GM11168 (cell line): ENCODE data around the gene PLXNB2.

Source experiments
- in situ Hi-C: fragments of 300-500 bp; cut with MboI; formaldehyde crosslinking; loops from one replicate; pipeline ENCODE4 v1.12.0; 2022; ENCODE audit warnings: low sequenced_read_pairs; ENCODE audit not compliant: unreplicated experiment

PLXNB2 gene

GRCh38 chr22:50270666-50271394 lies 36.6 kb downstream of the PLXNB2 start:
- in situ Hi-C loops = loop anchor here (10.0 kb wide), 1 partner anchor 54 kb away; the partner anchor contains the start of gene DENND6B

GRCh38 chr22:50269970-50270665 lies 37.3 kb downstream of the PLXNB2 start, which contains the start of gene MAPK11:
MAPK11 (minus strand) TSS chr22:50270380; CDS start chr22:50270292, 88 bp downstream.
- in situ Hi-C loops = loop anchor here (10.0 kb wide), 1 partner anchor 55 kb away; the partner anchor contains the start of gene DENND6B

GRCh38 chr22:50269573-50269969 lies 37.9 kb downstream of the PLXNB2 start:
- in situ Hi-C loops = no loop called here

GRCh38 chr22:50268655-50269113 lies 38.8 kb downstream of the PLXNB2 start:
- in situ Hi-C loops = no loop called here

- in situ Hi-C loops = no loop called here
Observed at GRCh38 chr22:50267591-50268390, 39.7 kb downstream of the PLXNB2 start.

- in situ Hi-C loops = no loop called here
Observed at GRCh38 chr22:50266994-50267393, 40.5 kb downstream of the PLXNB2 start.

- in situ Hi-C loops = no loop called here
Observed at GRCh38 chr22:50264946-50265669, 42.3 kb downstream of the PLXNB2 start.

GRCh38 chr22:50264104-50264745 lies 43.2 kb downstream of the PLXNB2 start:
- in situ Hi-C loops = no loop called here

- in situ Hi-C loops = no loop called here
Observed at GRCh38 chr22:50262973-50263617, 44.4 kb downstream of the PLXNB2 start.

GRCh38 chr22:50262460-50262911 lies 45.0 kb downstream of the PLXNB2 start:
- in situ Hi-C loops = no loop called here

- in situ Hi-C loops = no loop called here
Observed at GRCh38 chr22:50261615-50262459, 45.6 kb downstream of the PLXNB2 start, which contains the start of gene MAPK12. MAPK12 (minus strand) TSS chr22:50261683; CDS start chr22:50261509, 174 bp downstream.

GRCh38 chr22:50260801-50261614 lies 46.4 kb downstream of the PLXNB2 start:
- in situ Hi-C loops = no loop called here

GRCh38 chr22:50260434-50260800 lies 47.0 kb downstream of the PLXNB2 start:
- in situ Hi-C loops = no loop called here

GRCh38 chr22:50259302-50259701 lies 48.1 kb downstream of the PLXNB2 start:
- in situ Hi-C loops = loop anchor here (5.0 kb wide), 1 partner anchor 83 kb away; the partner anchor contains the start of gene PPP6R2

- in situ Hi-C loops = loop anchor here (5.0 kb wide), 1 partner anchor 84 kb away; the partner anchor contains the start of gene PPP6R2
Observed at GRCh38 chr22:50258361-50259292, 48.8 kb downstream of the PLXNB2 start.
